ENCODE measurements around the gene TJAP1. TPM values are rescaled to one million over a fixed set of nuclear protein-coding genes. Genes with fewer than 3 reads are reported as not detected.

The TJAP1 gene
- total RNA-seq, 2 donors from 2014 or later = 15.8 to 22.0 TPM

DNA sequence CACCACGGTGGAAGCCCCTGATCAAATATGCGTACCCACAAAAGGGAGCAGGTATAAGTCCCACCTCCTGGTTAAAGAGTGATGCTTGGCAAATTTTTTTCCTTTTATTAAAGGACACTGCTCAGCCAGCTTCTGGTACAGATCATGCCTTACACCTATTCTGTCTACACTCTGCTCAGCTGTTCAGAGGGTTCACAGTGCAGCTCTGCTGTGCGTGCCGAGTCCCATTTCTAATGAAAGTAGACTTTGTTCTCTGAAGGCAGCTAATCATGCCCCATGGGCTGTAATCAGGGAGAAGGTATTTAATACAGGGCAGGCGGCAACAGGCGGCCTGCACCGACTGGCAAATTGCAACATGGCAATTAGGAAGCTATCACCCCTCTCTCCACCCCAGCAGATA lies 16.5 kb downstream of the TJAP1 start:
- no peak for TF ChIP-seq CTCF (IDR thresholded peaks at IDR 0.05)
- no peak for DNase-seq (ENCODE audit: low spot score)
- Histone ChIP-seq H3K27ac (no peak overlapping the region), H3K9me3 (no peaks in the 10 kb centered on the region), H3K27me3 (no peaks in the 10 kb centered on the region), H3K4me3 (no peak overlapping the region), H3K4me1 (peaks cover 0 to 29% of the 10 kb centered on the region in 2 donors), H3K36me3 (peaks cover 11% of the 10 kb centered on the region)

DNA sequence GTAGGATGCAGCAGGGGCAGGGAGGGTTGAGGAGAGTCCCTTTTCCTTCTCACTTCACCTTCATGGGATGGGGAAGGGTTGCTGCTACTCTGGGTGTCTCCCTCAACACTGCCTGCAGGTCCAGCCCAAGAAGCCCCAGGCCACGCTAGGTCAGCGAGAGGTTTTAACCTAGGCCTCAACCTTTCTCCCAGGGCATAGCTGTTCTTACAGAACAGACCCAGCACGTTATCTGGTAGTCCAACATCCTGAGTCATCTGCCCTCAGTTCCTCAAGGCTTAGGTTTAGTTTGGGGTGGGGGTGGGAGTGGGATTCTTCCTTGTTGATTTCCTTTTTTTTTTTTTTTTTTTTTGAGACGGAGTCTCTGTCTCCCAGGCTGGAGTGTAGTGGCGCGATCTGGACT lies 17.0 kb downstream of the TJAP1 start:
- Histone ChIP-seq H3K4me3 (no peak overlapping the region), H3K27me3 (no peaks in the 10 kb centered on the region), H3K36me3 (peaks cover 16% of the 10 kb centered on the region), H3K9me3 (no peaks in the 10 kb centered on the region), H3K4me1 (peaks cover 0 to 33% of the 10 kb centered on the region in 2 donors), H3K27ac (no peak overlapping the region)
- TF ChIP-seq CTCF (IDR thresholded peaks at IDR 0.05) = no peak
- no peak for DNase-seq (ENCODE audit: low spot score)

DNA sequence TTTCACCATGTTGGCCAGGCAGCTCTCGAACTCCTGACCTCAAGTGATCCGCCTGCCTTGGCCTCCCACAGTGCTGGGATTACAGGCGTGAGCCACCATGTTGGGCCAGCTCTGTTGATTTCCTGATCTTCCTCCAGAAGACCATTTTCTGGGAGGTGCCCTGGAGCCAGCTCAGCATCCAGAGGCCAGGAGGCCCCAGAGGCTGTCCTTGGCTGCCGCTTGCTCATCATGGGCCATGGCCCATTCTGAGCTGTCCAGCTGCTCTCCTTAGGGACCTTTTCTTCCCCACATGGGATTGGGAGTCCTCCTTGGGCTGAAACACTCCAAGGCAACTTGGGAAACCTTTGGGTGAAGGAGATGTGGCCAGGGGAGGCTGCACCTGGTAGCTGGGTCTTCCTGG lies 17.4 kb downstream of the TJAP1 start:
- Histone ChIP-seq H3K4me3 (no peak overlapping the region), H3K36me3 (peaks cover 20% of the 10 kb centered on the region), H3K27ac (no peak overlapping the region), H3K4me1 (peaks cover 0 to 36% of the 10 kb centered on the region in 2 donors), H3K27me3 (no peaks in the 10 kb centered on the region), H3K9me3 (no peaks in the 10 kb centered on the region)
- DNase-seq (ENCODE audit: low spot score) = no peak
- no peak for TF ChIP-seq CTCF (IDR thresholded peaks at IDR 0.05)

DNA sequence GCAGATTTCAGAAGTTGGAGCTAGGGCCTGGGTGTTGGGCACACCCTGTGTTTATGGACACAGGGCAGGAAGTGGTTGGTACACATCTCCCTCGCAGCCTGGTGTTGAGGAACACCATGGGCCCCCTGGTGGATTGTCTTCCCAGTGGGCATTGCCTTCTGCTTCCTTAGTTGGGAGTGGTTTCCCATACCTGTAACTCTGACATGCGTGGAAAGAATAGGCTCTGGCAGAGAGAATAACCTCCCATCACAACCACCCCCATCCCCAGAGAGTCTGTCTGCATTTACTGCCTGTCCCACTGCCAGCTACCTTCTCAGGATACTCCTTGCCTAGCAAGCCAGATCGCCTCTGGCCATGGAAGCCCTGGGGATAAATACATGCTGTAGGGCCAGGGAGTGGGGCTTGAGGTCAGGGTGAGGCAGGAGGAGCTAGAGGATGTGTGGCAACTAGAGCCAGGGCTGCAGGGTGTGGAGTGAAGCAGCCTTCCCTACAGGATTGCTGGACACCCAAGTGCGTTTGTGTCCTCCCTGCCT lies 18.1 kb downstream of the TJAP1 start:
- no peaks in the 10 kb centered on the region for H3K27me3 ChIP-seq
- no peak overlapping the region for H3K27ac ChIP-seq
- no peak for DNase-seq (ENCODE audit: low spot score)
- H3K9me3 ChIP-seq = no peaks in the 10 kb centered on the region
- no peak overlapping the region for H3K4me3 ChIP-seq
- H3K4me1 ChIP-seq = peaks cover 0 to 44% of the 10 kb centered on the region in 2 donors
- peaks cover 27% of the 10 kb centered on the region for H3K36me3 ChIP-seq
- peak in 1 of 2 donors; percentile 12 for TF ChIP-seq CTCF (IDR thresholded peaks at IDR 0.05)

DNA sequence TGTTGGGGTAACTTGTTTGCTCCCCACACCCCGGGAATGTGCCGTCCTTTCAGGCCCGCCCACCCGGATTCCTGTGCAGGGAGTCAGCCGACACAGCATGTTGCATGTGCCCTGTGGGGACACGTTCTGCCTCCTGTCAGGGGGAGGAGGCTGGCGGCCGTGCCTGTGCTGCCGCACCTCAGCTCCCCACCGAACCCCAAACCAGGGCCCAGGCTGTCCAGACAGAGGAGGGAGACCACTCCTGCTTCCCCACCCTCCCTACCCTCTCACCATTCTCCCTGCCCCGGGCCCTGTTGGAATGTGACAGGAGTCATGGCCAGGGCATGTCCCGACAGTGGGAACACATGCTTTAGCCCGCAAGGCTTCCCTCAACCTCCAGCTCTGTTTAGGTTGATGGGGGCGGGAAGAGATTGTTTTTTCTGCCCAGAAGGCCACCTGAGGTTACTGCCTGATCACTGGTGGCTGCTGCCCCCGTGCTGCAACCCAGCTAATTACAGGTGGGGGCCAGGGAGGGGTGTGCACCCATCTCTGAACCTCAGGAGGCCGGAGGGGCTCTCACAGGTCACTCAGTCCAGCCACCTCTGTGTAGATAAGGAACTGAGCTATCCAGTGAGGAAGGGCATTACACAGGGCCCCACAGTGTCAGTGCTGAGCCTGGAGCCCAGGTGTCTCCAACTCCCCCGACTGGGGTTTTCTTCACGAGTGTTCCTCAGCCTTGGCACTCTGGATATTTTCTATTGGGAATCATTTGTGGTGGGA lies 19.2 kb downstream of the TJAP1 start:
- no peak overlapping the region for H3K4me3 ChIP-seq
- peaks cover 37% of the 10 kb centered on the region for H3K36me3 ChIP-seq
- H3K4me1 ChIP-seq = peaks cover 0 to 52% of the 10 kb centered on the region in 2 donors
- TF ChIP-seq CTCF (IDR thresholded peaks at IDR 0.05) = peak in 1 of 2 donors; percentile 73
- H3K9me3 ChIP-seq = no peaks in the 10 kb centered on the region
- no peaks in the 10 kb centered on the region for H3K27me3 ChIP-seq
- no peak overlapping the region for H3K27ac ChIP-seq
- no peak for DNase-seq (ENCODE audit: low spot score)

DNA sequence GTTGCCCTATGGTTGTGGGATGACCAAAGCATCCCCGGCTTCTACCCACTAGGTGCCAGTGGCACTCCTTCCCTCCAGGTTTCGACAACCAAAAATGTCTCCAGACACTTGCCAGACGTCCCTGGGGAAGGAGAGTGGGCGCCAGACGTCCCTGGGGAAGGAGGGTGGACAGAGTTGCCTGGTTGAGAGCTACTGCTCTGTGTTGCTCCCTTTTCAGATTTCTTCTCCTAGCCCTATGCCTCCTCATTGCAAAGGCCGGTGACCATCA lies 19.7 kb downstream of the TJAP1 start:
- no peak for TF ChIP-seq CTCF (IDR thresholded peaks at IDR 0.05)
- Histone ChIP-seq H3K27ac (no peak overlapping the region), H3K4me1 (peaks cover 0 to 52% of the 10 kb centered on the region in 2 donors), H3K9me3 (no peaks in the 10 kb centered on the region), H3K27me3 (no peaks in the 10 kb centered on the region), H3K4me3 (no peak overlapping the region), H3K36me3 (peaks cover 38% of the 10 kb centered on the region)
- no peak for DNase-seq (ENCODE audit: low spot score)
